Body of pancreas (tissue), 4 donors: ENCODE measurements around the gene CCDC8. TPM values are rescaled to one million over a fixed set of nuclear protein-coding genes. Genes with fewer than 3 reads are reported as not detected.
"Not testable (repeated sequence)": the region's sequence is repeated elsewhere in the genome, so short reads cannot be mapped to it uniquely, and the experiment has no call there.

ENCODE experiments used
- ATAC-seq: fragments of 150-250 bp; one replicate; pipeline ENCODE4 v1.9.1; 2016
- DNase-seq, 4 donors: peaks; one replicate each; pipeline ENCODE4 v3.0.0-alpha.2; 2019
- H3K27ac ChIP-seq, 4 donors: fragments of 200-600 bp; sonication (generic); 1 replicate in 3 of 4; 2 replicates in 1 of 4; pipeline versions ENCODE4 v1.5.1 to v1.6.1; 2016 to 2019; ENCODE audit warnings: mild to moderate bottlenecking in 1 of 4, mixed read lengths in 1 of 4, moderate library complexity in 1 of 4
- H3K27me3 ChIP-seq, 2 donors: fragments of 200-600 bp; sonication (generic); one replicate each; pipeline ENCODE4 v1.6.0; 2016; ENCODE audit warnings: mild to moderate bottlenecking in 1 of 2
- H3K36me3 ChIP-seq, 2 donors: fragments of 200-600 bp; sonication (generic); replicated peaks in 1 of 2; 2 replicates each; pipeline ENCODE4 v1.5.1; 2016; ENCODE audit warnings: low read depth in 2 of 2; ENCODE audit not compliant: insufficient read depth in 1 of 2
- H3K4me1 ChIP-seq: fragments of 200-600 bp; sonication (generic); one replicate; pipeline ENCODE4 v1.6.0; 2016
- H3K4me3 ChIP-seq, 2 donors: fragments of 200-600 bp; sonication (generic); 1 replicate in 1 of 2; 2 replicates in 1 of 2; pipeline ENCODE4 v1.5.1; 2016 to 2019
- H3K9me3 ChIP-seq, 3 donors: fragments of 200-600 bp; sonication (generic); 1 replicate in 2 of 3; 2 replicates in 1 of 3; pipeline ENCODE4 v1.5.1; 2016
- CTCF ChIP-seq, 7 experiments: fragments of 450-650 bp in 4 of 7; fragments of 200-600 bp in 3 of 7; sonication (generic) in 3 of 7; IDR thresholded peaks; one replicate each; pipeline ENCODE4 v1.5.1; 2016 to 2019; ENCODE audit warnings: antibody characterized with exemption in 7 of 7
- POLR2A ChIP-seq, 3 donors: fragments of 450-650 bp; IDR thresholded peaks; one replicate each; pipeline ENCODE4 v1.6.1; 2016; ENCODE audit warnings: antibody characterized with exemption in 3 of 3, mild to moderate bottlenecking in 2 of 3
- WGBS, 2 donors: methylation state at CpG; one replicate each; pipeline ENCODE4 v1.1.5; 2017; 5-methylcytosine and 5-hydroxymethylcytosine counted together
- intact Hi-C: fragments of 100-400 bp; cut with DNase I; formaldehyde crosslinking; loops from one replicate; pipeline ENCODE4 v1.15.1; 2023
- total RNA-seq, 2 donors: library from RNA; depleted of rRNA; stranded (reverse); fragments of >200 nt; gene quantifications; one replicate each; pipeline ENCODE4 v1.1.0, GENCODE V29; 2016

CCDC8 gene
- total RNA-seq, 2 donors from 2014 or later: 13.0 to 17.8 TPM

- intact Hi-C loops: no loop called here
- Histone ChIP-seq H3K27ac (peak overlapping the region in 1 of 4 donors; percentile 21), H3K4me1 (peaks cover 28% of the 10 kb centered on the region), H3K9me3 (no peaks in the 10 kb centered on the region), H3K36me3 (peaks cover 0 to 10% of the 10 kb centered on the region in 2 donors), H3K4me3 (no peak overlapping the region), H3K27me3 (no peaks in the 10 kb centered on the region)
- TF ChIP-seq CTCF (IDR thresholded peaks at IDR 0.05) (no peak), POLR2A (IDR thresholded peaks at IDR 0.05) (no peak)
- WGBS, 2 donors: 26 to 38% methylated on average over 2 of the region's 2 CpGs
- no peak for DNase-seq
- no peak for ATAC-seq
These were observed 35.1 kb downstream of the CCDC8 start for GRCh38 chr19:46378268-46378667.

GRCh38 chr19:46376241-46377153, 36.9 kb downstream of the CCDC8 start:
- H3K27ac ChIP-seq: no peak overlapping the region
- no peaks in the 10 kb centered on the region for H3K27me3 ChIP-seq
- ATAC-seq (no peak), DNase-seq (peak in 1 of 4 donors; percentile 7)
- WGBS, 2 donors: 93 to 97% methylated on average over 18 to 20 of the region's 20 CpGs
- H3K9me3 ChIP-seq: no peaks in the 10 kb centered on the region
- intact Hi-C loops: no loop called here
- TF ChIP-seq POLR2A (IDR thresholded peaks at IDR 0.05): no peak
- no peak for TF ChIP-seq CTCF (IDR thresholded peaks at IDR 0.05)
- no peak overlapping the region for H3K4me3 ChIP-seq
- H3K36me3 ChIP-seq: peaks cover 0 to 7% of the 10 kb centered on the region in 2 donors
- peaks cover 45% of the 10 kb centered on the region for H3K4me1 ChIP-seq

- H3K4me3 ChIP-seq, H3K27me3 ChIP-seq, ATAC-seq, H3K36me3 ChIP-seq, intact Hi-C loops, H3K9me3 ChIP-seq: not testable (repeated sequence)
- DNase-seq: peak in 1 of 4 donors; percentile 10
- H3K4me1 ChIP-seq: peaks cover 50% of the 10 kb centered on the region
- 90 to 97% methylated on average over 12 to 21 of the region's 22 CpGs for WGBS, 2 donors
- peak overlapping the region in 1 of 4 donors; percentile 85 for H3K27ac ChIP-seq
These were observed 37.8 kb downstream of the CCDC8 start for GRCh38 chr19:46375476-46376067.

- Histone ChIP-seq H3K36me3 (peaks cover 0 to 7% of the 10 kb centered on the region in 2 donors), H3K4me1 (peaks cover 50% of the 10 kb centered on the region), H3K27me3 (no peaks in the 10 kb centered on the region), H3K27ac (peak overlapping the region; percentile 74 to 85 (median 84)), H3K4me3 (no peak overlapping the region), H3K9me3 (no peaks in the 10 kb centered on the region)
- TF ChIP-seq CTCF (IDR thresholded peaks at IDR 0.05) (no peak), POLR2A (IDR thresholded peaks at IDR 0.05) (no peak)
- WGBS, 2 donors: 85 to 87% methylated on average over 16 to 21 of the region's 21 CpGs
- intact Hi-C loops: no loop called here
- ATAC-seq: no peak
- peak in 2 of 4 donors; percentile 5 to 10 for DNase-seq
These were observed 38.6 kb downstream of the CCDC8 start for GRCh38 chr19:46374536-46375475.
